Measurements from ENCODE around the gene CEP78. TPM values are rescaled to one million over a fixed set of nuclear protein-coding genes. Genes with fewer than 3 reads are reported as not detected.
"Not testable (repeated sequence)": the region's sequence is repeated elsewhere in the genome, so short reads cannot be mapped to it uniquely, and the experiment has no call there.

Gene CEP78
- total and polyA plus RNA-seq, 7 donors, result 1.8 to 4.3 (median 3.0) TPM

DNA sequence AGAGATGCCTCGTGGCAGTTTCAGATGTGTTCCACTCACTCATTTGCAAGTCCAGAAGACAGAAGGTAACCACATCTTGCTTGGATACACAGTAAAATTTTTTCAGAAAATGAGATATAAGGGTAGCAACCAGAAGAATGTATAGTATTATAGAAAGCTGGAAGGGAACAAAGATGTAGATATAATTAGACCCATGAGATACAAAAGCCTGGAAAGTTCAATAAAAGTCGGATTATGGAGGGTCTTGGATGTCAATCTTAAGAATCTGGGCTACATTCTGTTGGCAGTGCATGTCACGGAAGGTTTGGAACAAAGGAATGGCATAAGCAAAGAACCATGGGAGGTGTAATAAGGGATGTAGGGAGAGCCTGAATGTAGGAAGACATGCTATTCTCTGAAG lies 5.1 kb upstream of the CEP78 start:
- DNase-seq (no peak), ATAC-seq (no peak)
- H3K27me3 ChIP-seq (ENCODE audit: insufficient read depth in 3 of 3, low read length in 2 of 3), result no peaks in the 10 kb centered on the region
- 74 to 84% (median 81%) methylated on average over 3 of the region's 3 CpGs for WGBS, 3 donors
- H3K4me3 ChIP-seq, result no peak overlapping the region
- no peaks in the 10 kb centered on the region for H3K36me3 ChIP-seq (ENCODE audit: insufficient read depth in 1 of 2, low read depth in 1 of 2)
- H3K9me3 ChIP-seq, result no peaks in the 10 kb centered on the region
- intact Hi-C loops (cut with DNase I), result loop anchor here in 1 of 2 donors (10.0 kb wide), 1 partner anchor 64 kb away; the partner anchor contains the start of gene PSAT1
- TF ChIP-seq, protein P1, sequence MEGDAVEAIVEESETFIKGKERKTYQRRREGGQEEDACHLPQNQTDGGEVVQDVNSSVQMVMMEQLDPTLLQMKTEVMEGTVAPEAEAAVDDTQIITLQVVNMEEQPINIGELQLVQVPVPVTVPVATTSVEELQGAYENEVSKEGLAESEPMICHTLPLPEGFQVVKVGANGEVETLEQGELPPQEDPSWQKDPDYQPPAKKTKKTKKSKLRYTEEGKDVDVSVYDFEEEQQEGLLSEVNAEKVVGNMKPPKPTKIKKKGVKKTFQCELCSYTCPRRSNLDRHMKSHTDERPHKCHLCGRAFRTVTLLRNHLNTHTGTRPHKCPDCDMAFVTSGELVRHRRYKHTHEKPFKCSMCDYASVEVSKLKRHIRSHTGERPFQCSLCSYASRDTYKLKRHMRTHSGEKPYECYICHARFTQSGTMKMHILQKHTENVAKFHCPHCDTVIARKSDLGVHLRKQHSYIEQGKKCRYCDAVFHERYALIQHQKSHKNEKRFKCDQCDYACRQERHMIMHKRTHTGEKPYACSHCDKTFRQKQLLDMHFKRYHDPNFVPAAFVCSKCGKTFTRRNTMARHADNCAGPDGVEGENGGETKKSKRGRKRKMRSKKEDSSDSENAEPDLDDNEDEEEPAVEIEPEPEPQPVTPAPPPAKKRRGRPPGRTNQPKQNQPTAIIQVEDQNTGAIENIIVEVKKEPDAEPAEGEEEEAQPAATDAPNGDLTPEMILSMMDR (IDR thresholded peaks at IDR 0.05), result no peak
- H3K4me1 ChIP-seq, result no peaks in the 10 kb centered on the region
- no peak overlapping the region for H3K27ac ChIP-seq

DNA sequence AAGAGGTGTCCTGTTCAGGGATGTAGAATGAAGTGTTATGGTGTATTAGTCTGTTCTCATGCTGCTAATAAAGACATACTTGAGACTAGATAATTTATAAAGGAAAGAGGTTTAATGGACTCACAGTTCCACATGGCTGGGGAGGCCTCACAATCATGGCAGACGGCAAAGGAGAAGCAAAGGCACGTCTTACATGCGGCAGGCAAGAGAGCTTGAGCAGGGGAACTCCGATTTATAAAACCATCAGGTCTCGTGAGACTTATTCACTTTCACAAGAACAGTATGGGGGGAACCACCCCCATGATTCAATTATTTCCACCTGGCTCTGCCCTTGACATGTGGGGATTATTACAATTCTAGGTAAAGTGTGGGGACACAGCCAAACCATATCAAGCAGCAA lies 3.4 kb upstream of the CEP78 start:
- not testable (repeated sequence) for H3K27ac ChIP-seq; H3K27me3 ChIP-seq (ENCODE audit: insufficient read depth in 3 of 3, low read length in 2 of 3); H3K9me3 ChIP-seq; DNase-seq; H3K36me3 ChIP-seq (ENCODE audit: insufficient read depth in 1 of 2, low read depth in 1 of 2); H3K4me1 ChIP-seq; H3K4me3 ChIP-seq; ATAC-seq
- WGBS, 3 donors, result 93 to 94% (median 93%) methylated on average over 5 of the region's 5 CpGs
- intact Hi-C loops (cut with DNase I), result loop anchor here in 1 of 2 donors (10.0 kb wide), 1 partner anchor 62 kb away; the partner anchor contains the start of gene PSAT1

DNA sequence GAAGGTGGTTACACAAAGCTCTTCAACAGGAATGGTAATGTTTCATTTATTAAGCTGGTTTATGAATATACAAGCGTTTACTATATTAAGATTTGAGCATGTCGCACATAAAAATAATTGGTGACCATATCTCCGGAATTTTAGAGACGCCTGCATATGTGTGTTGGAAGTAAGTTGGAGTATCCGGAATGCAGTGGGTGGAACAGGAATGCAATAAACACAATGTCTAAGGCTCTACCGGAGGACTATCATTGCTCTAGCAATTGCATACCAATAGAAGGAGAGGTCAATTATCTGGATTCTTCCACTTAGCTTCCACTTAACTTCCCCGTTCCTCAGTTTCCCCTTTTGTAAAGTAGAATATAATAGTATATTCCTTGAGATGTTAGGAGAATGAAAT lies 1.1 kb upstream of the CEP78 start:
- ATAC-seq (no peak), DNase-seq (no peak)
- TF ChIP-seq, protein P1 (IDR thresholded peaks at IDR 0.05), result no peak
- Histone ChIP-seq H3K36me3 (ENCODE audit: insufficient read depth in 1 of 2, low read depth in 1 of 2) (no peaks in the 10 kb centered on the region), H3K4me1 (no peaks in the 10 kb centered on the region), H3K27me3 (ENCODE audit: insufficient read depth in 3 of 3, low read length in 2 of 3) (no peaks in the 10 kb centered on the region), H3K27ac (no peak overlapping the region), H3K9me3 (no peaks in the 10 kb centered on the region), H3K4me3 (peak overlapping the region; percentile 96)
- 46 to 59% (median 55%) methylated on average over 7 of the region's 7 CpGs for WGBS, 3 donors
- intact Hi-C loops (cut with DNase I), result loop anchor here in 1 of 2 donors (10.0 kb wide), 1 partner anchor 60 kb away; the partner anchor contains the start of gene PSAT1

DNA sequence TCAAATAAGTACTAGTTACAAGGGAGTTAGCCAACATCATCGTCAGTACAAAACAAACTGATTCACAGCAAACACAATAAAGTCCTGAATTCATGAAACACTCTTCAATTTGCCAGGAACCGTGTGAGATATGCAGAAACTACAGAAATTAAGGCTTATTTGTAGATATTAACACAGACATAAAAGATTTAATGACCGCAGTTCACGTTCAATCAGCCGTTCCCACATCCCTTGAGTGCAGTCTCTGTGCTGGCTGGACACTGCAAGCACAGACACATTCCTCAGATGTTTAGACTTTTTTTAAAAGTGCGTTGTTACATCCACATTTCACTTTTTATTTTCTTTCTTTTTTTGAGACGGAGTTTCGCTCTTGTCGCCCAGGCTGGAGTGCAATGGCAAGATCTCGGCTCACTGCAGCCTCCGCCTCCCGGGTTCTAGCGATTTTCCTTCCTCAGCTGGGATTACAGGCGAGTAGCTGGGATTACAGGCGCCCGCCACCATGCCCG lies 566 bp upstream of the CEP78 start:
- intact Hi-C loops (cut with DNase I), result loop anchor here in 1 of 2 donors (10.0 kb wide), 1 partner anchor 59 kb away; the partner anchor contains the start of gene PSAT1
- H3K4me3 ChIP-seq, result peak overlapping the region; percentile 96

DNA sequence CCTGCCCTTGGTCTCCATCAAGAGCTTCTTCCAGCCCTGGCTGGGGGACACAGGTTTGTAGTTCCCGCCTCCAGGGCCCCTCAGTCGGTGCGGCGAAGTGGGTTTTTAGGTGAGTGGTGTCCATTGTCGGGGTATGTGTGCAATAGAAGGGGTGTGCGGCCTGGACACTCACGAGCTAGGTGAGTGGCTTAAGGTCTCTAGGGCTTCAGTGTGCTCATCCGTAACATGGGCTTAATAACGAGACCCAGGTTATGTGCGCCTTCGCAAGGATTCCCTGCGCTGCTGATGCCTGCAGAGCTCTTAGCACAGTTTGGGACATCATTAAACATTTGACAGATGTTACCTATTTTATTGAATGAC lies 656 bp downstream of the CEP78 start:
- intact Hi-C loops (cut with DNase I), result loop anchor here in 1 of 2 donors (10.0 kb wide), 1 partner anchor 58 kb away; the partner anchor contains the start of gene PSAT1
- no peaks in the 10 kb centered on the region for H3K27me3 ChIP-seq (ENCODE audit: insufficient read depth in 3 of 3, low read length in 2 of 3)
- peaks cover 0 to 6% of the 10 kb centered on the region in 2 donors for H3K36me3 ChIP-seq (ENCODE audit: insufficient read depth in 1 of 2, low read depth in 1 of 2)
- peak overlapping the region; percentile 96 for H3K4me3 ChIP-seq
- H3K27ac ChIP-seq, result no peak overlapping the region
- TF ChIP-seq, protein P1 (IDR thresholded peaks at IDR 0.05), result no peak
- WGBS, 3 donors, result 12 to 18% (median 18%) methylated on average over 12 of the region's 12 CpGs
- H3K4me1 ChIP-seq, result no peaks in the 10 kb centered on the region
- ATAC-seq (peak in 3 of 4 donors; percentile 17 to 36 (median 23)), DNase-seq (no peak)
- H3K9me3 ChIP-seq, result no peaks in the 10 kb centered on the region

More for the DNA sequence above, 566 bp upstream of the CEP78 start:
- H3K4me1 ChIP-seq, result no peaks in the 10 kb centered on the region
- no peaks in the 10 kb centered on the region for H3K9me3 ChIP-seq
- peak in 2 of 4 donors; percentile 17 to 43 for ATAC-seq
- H3K27ac ChIP-seq, result peak overlapping the region; percentile 75
- DNase-seq, result no peak
- WGBS, 3 donors, result 0 to 2% (median 2%) methylated on average over 17 of the region's 17 CpGs
- H3K27me3 ChIP-seq (ENCODE audit: insufficient read depth in 3 of 3, low read length in 2 of 3), result no peaks in the 10 kb centered on the region
- H3K36me3 ChIP-seq (ENCODE audit: insufficient read depth in 1 of 2, low read depth in 1 of 2), result peaks cover 0 to 3% of the 10 kb centered on the region in 2 donors
- TF ChIP-seq, protein P1 (IDR thresholded peaks at IDR 0.05), result no peak
